ENCODE measurements around the gene CRTC1.

DNA sequence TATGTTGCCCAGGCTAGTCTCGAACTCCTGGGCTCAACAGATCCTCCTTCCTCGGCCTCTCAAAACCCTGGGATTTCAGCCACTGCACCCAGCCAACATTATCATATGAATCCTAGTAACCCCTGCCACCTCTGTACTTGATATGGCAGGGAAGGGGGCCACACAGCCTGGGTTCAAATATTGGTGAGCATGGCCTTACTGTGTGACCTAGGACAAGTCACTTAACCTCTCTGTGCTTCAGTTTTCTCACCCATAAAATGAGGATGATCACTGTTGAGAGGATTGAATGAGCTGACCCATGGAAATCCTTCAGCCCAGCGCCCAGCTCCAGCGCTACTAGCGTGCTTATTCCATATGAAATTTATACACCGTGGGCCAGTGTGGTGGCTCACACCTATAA, 111.2 kb downstream of the CRTC1 start:
- TF ChIP-seq, protein P1, sequence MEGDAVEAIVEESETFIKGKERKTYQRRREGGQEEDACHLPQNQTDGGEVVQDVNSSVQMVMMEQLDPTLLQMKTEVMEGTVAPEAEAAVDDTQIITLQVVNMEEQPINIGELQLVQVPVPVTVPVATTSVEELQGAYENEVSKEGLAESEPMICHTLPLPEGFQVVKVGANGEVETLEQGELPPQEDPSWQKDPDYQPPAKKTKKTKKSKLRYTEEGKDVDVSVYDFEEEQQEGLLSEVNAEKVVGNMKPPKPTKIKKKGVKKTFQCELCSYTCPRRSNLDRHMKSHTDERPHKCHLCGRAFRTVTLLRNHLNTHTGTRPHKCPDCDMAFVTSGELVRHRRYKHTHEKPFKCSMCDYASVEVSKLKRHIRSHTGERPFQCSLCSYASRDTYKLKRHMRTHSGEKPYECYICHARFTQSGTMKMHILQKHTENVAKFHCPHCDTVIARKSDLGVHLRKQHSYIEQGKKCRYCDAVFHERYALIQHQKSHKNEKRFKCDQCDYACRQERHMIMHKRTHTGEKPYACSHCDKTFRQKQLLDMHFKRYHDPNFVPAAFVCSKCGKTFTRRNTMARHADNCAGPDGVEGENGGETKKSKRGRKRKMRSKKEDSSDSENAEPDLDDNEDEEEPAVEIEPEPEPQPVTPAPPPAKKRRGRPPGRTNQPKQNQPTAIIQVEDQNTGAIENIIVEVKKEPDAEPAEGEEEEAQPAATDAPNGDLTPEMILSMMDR (IDR thresholded peaks at IDR 0.05; ENCODE audit: poor library complexity), result no peak
- TF ChIP-seq EZH2 (IDR thresholded peaks at IDR 0.05; ENCODE audit: borderline replicate concordance), result no peak
